Glomerular visceral epithelial cell (primary cell): ENCODE measurements around the gene DAP.

Experiments
- DNase-seq: peaks from one replicate; pipeline ENCODE4 v3.0.0-alpha.2; 2016; ENCODE audit errors: extremely low spot score

DAP gene

DNA sequence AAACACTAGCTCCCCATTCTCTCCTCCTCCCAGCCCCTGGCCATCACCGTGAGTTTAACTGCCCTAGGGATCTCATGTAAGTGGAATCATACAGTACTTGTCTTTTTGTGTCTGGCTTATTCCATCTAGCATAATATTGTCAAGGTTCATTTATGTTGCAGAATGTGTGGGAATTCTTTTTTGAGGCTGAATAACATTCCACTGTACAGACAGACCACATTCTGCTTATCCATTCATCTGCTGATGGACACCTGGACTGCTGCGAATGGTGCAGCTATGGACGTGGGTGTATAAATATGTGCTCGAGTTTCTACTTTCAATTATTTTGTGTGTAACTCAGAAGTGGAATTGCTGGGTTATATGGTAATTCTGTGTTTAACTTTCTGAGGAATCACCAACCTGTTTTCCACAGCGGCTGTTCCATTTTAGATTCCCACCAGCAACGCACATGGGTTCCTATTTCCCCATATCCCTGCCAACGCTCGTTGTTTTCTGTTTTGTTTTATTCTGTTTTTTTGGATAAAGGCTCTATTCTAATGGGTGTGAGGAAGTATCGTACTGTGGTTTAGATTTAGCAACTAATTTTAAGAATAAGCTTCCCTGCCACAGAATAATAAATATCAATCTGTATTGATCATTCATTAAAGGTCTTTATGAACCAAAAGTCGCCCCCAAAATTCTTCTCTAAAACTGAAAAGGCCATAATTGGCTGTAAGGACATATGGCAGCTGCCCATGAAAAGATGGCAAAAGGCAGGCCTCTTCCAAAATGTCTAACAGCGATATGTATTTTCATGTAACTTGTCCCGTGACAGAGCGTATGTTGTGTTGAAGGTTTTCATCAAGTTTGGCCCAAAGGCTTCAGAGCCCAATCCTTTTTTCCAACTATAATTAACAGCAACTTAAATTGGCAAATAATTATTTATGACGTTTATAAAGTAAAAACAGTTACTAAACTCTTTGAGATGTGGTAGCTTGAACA, 70.3 kb downstream of the DAP start:
- DNase-seq: peak; percentile 90

DNA sequence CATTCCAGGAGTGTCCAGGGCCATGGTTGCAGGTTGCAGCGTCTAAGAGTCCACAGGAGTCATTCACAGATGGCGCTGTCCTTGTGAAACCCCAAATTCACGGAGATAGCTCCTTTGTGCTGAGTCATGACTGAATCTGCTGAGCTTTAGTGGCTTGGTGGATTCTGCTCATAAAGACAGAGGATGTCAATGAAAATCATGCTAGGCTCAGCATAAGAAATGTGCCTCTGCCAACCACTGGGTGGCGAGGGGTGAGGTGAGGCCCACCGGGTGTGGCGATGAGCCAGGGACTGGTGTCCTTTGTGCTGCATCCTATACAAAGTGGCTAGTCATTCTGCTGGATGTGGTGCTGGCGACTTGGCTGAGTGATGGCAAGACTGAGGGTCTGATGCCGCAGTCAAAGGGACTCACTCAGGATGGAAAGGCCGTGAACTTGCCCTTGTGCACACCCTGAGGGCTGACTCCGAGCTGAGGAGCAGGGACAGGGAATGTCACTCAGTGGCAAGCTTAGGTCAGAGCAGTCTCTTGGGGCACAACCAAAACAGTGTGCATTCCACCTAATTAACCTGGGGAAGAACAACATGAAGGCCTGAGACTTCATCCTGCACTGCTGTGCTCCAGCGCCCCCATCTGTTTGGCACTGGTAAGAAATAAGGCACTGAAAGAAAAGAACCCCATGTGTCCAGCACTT, 71.5 kb downstream of the DAP start:
- DNase-seq: peak; percentile 75

DNA sequence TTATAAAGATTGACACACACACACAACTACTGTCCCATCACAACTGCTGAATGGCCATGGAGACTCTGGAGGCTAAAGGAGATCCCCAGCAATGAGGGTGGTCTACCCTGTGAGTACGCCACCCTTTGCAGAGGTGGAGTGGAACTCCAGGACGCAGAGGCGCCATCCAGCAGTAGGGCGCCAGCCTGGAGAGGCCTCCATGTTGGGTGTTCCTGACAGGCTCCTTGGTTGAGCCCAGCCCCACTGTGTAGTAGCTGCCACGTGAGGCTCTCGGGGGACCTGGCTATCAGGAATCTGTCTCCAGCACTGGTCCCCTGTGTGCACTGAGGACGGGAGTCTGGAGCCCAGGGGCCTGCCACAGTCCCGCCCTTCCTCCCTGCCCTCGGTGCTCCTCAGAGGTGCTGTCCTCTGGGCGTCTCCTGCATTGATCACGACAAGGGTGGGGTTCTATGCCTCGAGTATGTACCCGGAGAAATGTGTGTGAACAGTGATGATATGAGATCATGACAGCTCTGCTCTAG, 72.3 kb downstream of the DAP start:
- DNase-seq: no peak

DNA sequence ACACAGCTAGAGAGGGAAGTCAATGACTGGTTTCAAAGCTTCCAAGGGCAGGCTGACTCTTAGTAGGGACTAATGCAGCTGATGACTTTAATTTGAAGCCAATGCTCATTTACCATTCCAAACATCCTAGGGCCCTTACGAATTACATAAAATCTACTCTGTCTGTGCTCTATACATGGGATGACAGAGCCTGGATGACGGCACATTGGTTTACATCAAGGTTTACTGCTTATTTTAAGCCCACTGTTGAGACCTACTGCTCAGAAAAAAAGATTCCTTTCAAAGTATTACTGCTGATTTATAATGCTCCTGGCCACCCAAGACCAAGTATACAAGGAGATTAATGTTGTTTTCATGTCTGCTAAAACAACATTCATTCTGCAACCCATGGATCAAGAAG, 74.1 kb downstream of the DAP start:
- DNase-seq: no peak

DNA sequence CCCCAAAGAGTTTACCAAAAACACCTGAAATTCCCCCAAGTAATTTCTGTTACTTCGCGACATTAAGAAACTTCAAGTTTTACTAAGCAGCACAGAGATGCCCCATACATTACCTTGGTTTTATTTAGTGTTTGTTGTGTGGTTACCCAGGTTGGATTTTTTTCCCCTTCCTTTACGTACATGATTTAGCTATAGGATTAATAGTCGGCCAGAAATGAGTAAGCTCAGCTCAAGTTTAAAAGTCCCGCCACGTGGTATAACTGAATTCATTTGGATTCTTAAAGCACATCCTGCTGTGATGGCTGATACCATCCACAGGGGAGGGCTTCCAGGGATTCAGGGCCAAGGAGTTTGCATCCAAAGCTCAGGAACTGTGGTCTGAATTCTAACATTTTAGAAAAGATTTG, 75.9 kb downstream of the DAP start:
- DNase-seq: no peak

DNA sequence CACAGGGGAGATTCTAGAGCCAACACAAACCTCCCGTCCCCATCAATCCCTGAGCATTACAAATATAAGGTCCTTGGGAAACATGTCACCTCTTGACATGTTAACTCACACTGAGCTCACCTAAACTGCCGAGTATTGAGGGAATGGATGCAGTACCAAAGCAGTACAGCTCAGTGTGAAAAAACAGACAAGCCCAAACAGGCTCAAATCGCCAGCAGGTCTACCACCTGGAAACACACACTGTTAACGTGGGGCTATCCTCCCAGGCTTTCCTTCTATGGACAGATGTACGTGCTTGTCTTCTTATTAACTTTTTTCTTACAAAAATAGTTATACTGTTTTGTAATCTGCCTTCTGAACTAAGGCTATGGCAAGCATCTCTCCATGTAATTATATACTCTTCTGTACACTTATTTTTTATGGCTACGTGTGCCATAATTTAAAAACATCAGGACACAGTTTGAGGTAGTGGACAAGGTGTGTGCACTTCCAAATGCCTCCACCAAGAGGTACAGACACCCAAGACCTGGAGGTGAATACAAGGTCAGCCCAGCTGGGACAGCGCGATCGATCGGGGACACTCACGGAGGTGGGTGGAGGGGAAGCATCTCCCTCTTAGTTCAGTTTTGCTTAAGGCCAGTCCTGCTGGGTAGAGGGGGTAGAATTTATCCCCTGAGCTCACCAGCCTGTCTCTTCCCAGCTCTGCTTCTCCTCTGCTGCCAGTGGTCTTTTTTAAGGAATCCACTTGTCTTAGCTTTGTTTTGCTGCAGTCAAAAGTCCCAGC, 76.5 kb downstream of the DAP start:
- DNase-seq: no peak

DNA sequence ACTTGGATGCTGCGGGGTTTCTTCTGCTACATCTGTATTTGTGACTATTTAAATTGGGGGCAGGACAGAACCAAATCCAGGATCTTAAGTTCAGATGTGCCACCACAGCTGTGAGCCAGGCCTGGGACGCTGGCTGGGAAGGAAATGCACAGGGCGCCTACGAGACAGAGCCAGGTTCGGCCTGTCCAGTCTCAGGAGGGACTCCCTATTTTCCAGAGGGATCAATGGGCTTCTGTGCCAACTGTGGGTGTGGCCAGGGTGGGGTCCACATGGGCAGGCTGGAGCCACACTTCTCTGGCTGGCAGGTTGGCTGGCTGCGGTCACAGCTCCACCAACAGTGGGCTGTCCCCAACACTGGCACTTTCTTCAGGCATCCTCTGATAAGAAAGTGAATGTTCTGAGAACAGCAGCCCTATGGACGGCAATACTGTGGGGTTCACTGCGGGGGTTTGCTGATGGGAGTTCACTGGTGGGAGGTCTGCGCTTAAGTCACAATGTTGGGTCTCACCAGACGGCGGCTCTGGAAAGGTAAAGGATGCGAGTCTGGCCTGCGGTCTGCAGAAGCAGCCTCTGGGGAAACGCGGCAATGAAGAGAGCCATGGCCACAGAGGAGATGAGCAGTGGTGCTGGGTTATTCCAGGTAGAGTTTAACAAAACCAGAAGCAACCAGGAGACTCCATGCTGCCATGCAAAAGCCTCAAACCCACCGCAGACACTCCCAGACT, 78.1 kb downstream of the DAP start:
- DNase-seq: no peak

DNA sequence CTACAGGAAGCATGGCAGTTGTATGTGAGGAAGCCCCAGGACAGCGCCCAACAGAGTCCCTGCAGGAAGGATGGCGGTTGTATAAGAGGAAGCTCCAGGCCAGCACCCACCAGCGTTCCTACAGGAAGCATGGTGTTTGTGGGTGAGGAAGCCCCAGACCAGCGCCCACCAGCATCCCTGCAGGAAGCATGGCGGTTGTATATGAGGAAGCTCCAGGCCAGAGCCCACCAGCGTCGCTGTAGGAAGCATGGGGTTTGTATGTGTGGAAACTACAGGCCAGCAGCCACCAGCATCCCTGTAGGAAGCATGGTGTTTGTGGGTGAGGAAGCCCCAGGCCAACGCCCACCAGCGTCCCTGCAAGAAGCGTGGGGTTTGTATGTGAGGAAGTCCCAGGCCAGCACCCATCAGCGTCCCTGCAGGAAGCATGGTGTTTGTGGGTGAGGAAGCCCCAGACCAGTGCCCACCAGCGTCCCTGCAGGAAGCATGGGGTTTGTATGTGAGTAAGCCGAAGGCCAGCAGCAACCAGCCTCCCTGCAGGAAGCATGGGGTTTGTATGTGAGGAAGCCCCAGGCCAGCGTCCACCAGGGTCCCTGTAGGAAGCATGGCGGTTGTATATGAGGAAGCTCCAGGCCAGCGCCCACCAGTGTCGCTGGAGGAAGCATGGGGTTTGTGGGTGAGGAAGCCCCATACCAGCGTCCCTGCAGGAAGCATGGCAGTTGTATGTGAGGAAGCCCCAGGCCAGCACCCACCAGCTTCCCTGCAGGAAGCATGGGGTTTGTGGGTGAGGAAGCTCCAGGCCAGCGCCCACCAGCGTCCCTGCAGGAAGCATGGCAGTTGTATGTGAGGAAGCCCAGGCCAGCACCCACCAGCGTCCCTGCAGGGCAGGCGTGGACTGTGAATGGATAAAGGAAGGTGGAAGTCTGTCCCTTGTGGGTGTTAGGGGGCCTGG, 79.0 kb downstream of the DAP start:
- no peak for DNase-seq

DNA sequence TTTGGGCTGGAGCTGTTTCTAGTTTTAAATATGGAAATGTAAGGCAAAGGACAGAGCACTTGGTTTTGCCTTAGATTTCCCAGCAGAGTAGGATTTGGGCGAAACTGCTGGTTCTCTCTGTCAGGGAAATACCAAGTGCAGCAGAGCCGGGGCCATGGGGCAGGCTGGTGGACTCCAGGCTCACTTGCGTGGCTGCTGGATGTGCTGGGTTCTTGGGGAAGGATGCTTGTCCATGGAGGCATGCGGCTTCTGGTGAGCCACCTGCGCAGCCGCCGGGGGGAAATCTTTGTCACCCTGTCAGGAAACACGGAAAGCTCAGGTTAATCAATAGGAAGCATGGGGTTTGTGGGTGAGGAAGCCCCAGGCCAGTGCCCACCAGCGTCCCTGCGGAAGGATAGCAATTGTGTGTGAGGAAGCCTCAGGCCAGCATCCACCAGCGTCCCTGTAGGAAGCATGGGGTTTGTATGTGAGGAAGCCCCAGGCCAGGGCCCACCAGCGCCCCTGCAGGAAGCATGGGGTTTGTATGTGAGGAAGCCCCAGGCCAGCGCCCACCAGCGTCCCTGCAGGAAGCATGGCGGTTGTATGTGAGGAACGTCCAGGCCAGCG, 80.1 kb downstream of the DAP start:
- DNase-seq: no peak

DNA sequence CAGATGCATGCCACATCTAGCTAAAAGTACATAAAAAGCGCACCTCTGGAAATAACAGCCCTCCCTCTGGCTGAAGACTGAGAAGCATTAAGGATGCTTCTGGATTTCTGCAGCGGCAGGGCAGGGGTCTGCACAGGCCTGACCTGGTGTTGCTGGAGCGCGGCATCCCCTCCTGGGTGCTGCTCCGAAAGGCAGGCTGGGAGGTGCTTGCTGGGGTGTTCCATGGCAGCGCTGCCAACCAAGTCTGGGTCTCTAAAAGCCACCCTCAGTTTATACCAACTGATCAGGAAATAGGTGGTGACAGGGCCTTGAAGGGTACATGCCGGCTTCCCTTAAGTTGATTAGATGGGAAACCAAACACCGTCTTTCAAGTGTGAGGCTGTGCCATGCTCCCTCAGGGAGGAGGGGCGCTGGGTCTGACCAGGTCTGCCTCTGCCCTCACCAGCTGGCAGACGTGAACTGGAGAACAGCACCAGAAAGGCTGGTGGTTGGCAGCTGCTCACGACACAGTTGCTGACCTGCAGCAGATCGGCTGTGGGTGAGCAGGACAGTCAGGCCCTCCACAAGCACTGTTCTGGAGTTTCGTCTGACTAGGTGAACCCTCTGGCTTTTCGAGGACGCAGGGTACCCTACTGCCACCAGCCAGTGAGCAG, 81.6 kb downstream of the DAP start:
- DNase-seq: no peak

DNA sequence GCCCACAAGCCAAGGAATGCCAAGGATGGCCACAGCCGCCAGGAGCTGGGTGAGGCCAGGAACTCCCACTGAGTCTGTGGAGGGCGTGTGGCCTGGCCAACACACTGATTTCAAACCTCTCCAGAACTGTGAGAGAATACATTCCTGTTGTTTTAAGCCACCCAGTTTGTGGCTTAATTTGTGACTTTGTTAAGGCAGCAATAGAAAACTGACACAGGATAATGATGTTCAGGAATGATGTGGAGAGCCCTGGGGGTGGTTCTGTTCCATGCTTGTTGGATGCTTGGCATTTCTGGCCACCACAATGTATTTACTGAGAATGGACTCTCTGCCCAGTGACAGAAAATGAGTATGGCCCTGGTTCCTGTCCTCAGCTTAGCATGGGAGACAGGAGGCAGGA, 82.8 kb downstream of the DAP start:
- DNase-seq: peak; percentile 93

DNA sequence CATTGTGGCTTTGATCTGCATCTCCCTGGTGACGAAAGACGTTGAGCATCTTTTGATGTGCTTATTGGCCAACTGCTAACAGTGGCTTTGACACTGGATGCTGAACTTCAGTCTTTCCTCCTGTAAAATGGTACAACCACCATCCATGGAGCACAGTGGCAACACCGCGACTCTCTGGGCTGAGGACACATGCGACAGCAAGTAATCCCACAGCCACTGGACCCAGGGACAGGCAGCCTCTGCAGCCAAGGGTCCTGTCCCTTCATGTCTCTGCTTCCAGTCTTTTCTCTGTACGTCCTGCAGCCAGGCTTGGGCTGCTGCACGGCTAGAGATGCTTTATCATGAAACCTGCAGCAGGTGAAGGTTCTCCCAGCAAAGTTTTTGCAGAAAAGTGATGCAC, 83.5 kb downstream of the DAP start:
- DNase-seq: no peak

DNA sequence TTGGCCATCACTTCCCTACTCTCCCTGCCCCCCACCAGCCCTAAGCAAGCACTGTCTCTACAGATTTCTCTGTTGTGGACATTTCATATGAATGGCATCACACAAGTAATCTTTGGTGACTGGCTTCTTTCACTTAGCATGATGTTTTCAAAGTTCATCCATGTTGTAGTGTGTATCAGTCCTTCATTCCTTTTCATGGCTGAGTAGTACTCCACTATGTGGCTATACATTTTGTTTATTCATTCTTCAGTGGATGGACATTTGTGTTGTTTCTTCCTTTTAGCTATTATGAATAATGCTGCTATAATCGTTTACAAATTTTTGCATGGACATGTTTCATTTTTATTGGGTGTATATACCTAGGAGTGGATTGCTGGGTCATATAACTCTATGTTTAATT, 84.1 kb downstream of the DAP start:
- DNase-seq: no peak

DNA sequence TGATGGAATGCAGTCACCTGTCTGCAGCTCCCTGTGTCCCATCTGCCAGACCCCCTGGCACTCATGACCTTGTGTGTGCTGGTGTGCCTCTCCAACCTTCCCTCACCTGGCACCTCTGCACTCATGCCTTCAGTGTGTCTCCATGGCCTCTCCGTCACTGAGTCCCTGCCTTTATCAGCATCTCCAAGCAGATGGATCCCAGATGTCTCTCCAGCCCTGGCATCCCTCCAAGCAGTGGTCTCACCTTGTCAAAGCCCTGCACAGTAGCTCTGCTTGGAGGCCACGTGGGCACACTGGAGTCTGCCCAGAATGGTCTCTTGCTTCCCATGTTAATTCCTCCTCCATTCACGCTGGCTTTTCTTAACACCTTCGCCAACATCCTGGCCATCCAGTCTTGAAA, 84.8 kb downstream of the DAP start:
- no peak for DNase-seq

DNA sequence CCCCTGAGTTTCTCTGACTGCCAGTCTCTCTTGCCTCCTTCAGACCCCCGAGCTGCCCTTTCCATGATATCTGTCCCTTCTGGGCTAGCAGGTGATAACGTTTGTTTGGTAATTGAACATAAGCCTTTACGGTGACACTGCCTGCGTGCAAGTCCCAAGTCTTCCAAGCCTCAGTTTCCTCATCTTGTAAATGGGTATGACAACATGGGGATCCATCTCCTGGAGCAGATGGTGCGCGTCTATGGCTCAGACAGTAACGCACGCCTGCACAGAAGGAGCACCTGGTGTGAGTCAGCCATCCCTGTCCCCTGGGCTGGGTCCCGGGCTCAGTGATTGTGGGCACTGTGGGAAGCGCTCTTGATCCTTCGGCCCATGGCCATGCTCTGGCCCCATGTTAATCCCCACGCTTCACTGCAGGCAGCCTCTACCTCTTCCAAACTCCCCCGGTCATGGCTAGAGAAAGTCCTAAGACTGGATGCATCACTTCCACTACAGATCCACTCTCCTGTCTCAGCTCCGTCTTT, 85.8 kb downstream of the DAP start:
- no peak for DNase-seq

DNA sequence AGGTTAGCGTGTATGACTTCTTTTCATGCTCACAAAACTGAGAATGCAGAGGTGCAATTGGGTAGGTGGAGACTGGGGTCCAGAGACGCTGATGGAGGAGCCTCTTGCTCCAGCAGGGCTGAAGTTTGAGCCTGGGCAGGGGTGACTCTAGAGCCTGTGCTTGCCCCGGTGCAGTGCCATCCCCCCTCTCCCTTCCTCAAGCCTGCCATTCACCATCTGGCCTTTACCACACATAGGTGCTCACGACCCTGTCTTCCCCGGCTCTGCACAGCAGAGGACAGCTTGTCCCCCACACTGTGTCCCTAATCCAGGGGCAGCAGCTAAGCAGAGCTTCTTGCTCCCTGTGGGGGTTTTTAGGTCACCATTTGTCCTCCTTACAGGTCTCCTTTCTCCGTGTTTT, 86.5 kb downstream of the DAP start:
- no peak for DNase-seq

DNA sequence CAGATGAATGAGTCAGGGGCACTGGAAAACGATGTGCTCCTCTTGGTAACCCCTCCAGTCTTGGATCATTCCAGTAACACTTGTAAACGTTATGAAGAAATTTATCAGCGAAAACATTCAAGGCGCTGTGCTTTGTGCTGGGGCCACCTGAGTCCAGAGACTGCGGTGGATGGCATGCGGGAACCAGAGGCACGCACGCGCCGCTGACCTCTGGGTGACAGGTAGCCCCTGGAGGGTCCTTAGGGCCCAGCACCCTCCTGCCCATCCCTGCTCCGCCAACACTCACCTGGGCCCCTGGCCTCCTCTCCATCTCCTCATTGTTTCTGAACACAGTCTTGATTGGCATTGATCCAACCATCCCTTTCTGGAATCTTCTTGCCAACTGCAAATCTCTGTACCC, 86.9 kb downstream of the DAP start:
- DNase-seq: no peak

DNA sequence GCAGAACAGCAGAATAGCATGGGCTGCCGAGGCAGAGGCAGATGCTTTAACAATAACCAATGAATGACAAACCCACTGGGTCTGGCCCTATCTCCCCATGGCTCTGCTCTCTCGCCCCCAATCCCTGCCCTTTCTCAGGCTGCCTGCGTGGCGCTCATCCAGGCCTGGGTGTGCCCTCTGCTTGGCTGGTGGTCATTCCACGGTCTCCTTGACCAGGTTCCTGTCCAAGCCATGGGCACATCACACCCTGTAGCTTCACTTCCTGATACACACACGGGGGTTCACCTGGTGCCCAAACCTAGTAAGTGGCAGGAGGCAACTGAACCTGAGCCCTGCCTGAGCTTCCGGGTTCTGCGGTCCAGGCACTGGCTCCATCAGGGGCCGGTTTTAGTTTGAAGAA, 87.6 kb downstream of the DAP start:
- no peak for DNase-seq

DNA sequence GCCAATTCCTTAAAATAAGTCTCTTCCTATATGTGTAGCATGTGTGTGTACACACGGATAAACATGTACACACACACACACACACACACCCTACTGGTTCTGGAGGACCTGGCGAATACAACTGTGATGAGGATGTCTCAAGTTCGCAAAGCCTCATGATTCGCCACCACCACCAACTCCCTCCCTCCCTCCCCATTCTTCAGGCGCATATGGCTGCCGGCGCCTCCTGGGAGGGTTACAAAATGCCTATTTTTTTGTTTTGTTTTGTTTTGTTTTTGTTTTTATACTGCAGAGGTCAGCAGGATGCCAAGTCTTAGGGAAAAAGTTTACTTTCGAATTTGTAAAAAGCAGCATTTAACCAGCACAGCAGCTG, 88.0 kb downstream of the DAP start:
- no peak for DNase-seq
